ENCODE data around the gene KAZN.
A peak's percentile ranks its signal among the peaks of the same experiment; 100 is the strongest.

The KAZN gene

GRCh38 chr1:14598498-14599182, at the start of gene KAZN:
KAZN (plus strand) TSS chr1:14598685.
- no peaks in the 10 kb centered on the region for H3K36me3 ChIP-seq (ENCODE audit: control insufficient read depth, insufficient read depth, low read length)
- no peak for TF ChIP-seq CTCF (IDR thresholded peaks at IDR 0.05; ENCODE audit: insufficient read depth, low read length, poor library complexity, severe bottlenecking)
- peak; percentile 54 for DNase-seq (ENCODE audit: extremely low read depth, insufficient read length)
- H3K27me3 ChIP-seq (replicated peaks; ENCODE audit: control insufficient read depth, insufficient read depth, low read length), result peaks cover 2% of the 10 kb centered on the region; the same call in 1 of the 2 replicates
- H3K4me3 ChIP-seq (replicated peaks; ENCODE audit: low read depth, low read length), result peak within 1 kb of the TSS; percentile 50

GRCh38 chr1:14549897-14550620, 48.4 kb upstream of the KAZN start:
- no peak for TF ChIP-seq CTCF (IDR thresholded peaks at IDR 0.05; ENCODE audit: insufficient read depth, low read length, poor library complexity, severe bottlenecking)
- Histone ChIP-seq H3K36me3 (ENCODE audit: control insufficient read depth, insufficient read depth, low read length) (no peaks in the 10 kb centered on the region), H3K4me3 (replicated peaks; ENCODE audit: low read depth, low read length) (no peak overlapping the region), H3K27me3 (replicated peaks; ENCODE audit: control insufficient read depth, insufficient read depth, low read length) (no peaks in the 10 kb centered on the region)
- no peak for DNase-seq (ENCODE audit: extremely low read depth, insufficient read length)

- no peaks in the 10 kb centered on the region for H3K36me3 ChIP-seq (ENCODE audit: control insufficient read depth, insufficient read depth, low read length)
- no peaks in the 10 kb centered on the region for H3K27me3 ChIP-seq (replicated peaks; ENCODE audit: control insufficient read depth, insufficient read depth, low read length)
- DNase-seq (ENCODE audit: extremely low read depth, insufficient read length), result no peak
- H3K4me3 ChIP-seq (replicated peaks; ENCODE audit: low read depth, low read length), result no peak overlapping the region
- TF ChIP-seq CTCF (IDR thresholded peaks at IDR 0.05; ENCODE audit: insufficient read depth, low read length, poor library complexity, severe bottlenecking), result no peak
Observed at GRCh38 chr1:14551386-14551785, 47.1 kb upstream of the KAZN start.

DNA sequence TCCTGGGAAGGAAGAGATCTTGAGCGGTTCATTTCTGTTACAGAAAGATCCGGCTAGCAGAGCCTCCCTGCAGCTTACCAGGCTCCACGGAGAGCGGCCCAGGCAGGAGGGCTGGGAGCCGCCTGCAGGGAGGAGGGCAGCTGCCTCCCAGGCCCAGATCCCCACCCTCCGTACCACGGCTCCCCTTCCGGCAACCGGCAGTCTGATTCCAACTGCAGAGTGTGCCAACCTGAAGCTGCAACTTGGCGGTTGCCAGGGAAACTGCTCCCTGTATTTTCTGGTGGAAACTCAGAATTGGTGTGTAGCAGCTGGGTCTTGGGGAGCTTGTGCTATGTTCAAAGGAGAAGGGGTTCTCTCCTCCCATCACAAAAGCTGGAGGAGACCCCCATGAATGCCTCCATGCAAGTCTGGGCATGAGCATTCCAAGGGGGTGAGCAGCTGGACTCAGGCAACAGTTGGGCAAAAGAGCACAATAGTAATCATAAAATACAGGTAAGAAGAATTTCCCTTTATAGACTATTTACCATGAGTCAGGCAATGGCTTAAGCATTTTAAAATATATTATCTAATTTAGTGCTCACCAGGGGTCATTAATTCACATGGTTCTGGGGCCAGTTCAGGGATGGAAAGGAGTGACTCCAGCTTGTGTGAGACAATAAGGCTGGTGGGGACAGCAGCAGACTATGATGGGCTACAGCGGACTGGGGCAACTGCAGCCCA, 46.1 kb upstream of the KAZN start:
- no peaks in the 10 kb centered on the region for H3K36me3 ChIP-seq (ENCODE audit: control insufficient read depth, insufficient read depth, low read length)
- no peak for TF ChIP-seq CTCF (IDR thresholded peaks at IDR 0.05; ENCODE audit: insufficient read depth, low read length, poor library complexity, severe bottlenecking)
- no peaks in the 10 kb centered on the region for H3K27me3 ChIP-seq (replicated peaks; ENCODE audit: control insufficient read depth, insufficient read depth, low read length)
- no peak overlapping the region for H3K4me3 ChIP-seq (replicated peaks; ENCODE audit: low read depth, low read length)
- DNase-seq (ENCODE audit: extremely low read depth, insufficient read length), result no peak

DNA sequence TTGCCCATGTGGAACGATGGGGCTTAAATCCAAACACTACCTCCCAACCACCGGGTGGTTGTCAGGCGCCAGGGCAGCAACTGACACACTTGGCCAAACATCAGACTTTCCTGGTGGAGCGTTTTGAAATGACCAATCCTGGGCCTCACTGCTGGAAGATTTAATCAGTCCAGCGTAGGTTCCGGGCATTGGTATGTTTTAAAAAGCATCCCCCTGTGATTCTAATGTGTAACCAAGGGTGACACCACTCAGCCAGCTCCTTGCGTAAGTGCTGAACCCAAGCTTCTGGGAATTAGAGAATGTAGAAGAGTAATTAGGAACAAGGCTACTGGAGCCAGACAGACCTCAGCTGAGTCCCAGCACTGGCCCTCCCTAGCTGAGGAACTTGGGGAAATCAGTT, 44.8 kb upstream of the KAZN start:
- no peak for DNase-seq (ENCODE audit: extremely low read depth, insufficient read length)
- TF ChIP-seq CTCF (IDR thresholded peaks at IDR 0.05; ENCODE audit: insufficient read depth, low read length, poor library complexity, severe bottlenecking), result no peak
- Histone ChIP-seq H3K36me3 (ENCODE audit: control insufficient read depth, insufficient read depth, low read length) (no peaks in the 10 kb centered on the region), H3K4me3 (replicated peaks; ENCODE audit: low read depth, low read length) (no peak overlapping the region), H3K27me3 (replicated peaks; ENCODE audit: control insufficient read depth, insufficient read depth, low read length) (no peaks in the 10 kb centered on the region)
